Superior temporal gyrus (tissue), 1 donor: ENCODE measurements around the gene POLD1.
"Not testable (repeated sequence)": the region's sequence is repeated elsewhere in the genome, so short reads cannot be mapped to it uniquely, and the experiment has no call there.

Experiments used
- DNase-seq: peaks from one replicate; pipeline ENCODE4 v3.0.0-alpha.2; 2016; ENCODE audit errors: extremely low spot score

POLD1 gene

DNA sequence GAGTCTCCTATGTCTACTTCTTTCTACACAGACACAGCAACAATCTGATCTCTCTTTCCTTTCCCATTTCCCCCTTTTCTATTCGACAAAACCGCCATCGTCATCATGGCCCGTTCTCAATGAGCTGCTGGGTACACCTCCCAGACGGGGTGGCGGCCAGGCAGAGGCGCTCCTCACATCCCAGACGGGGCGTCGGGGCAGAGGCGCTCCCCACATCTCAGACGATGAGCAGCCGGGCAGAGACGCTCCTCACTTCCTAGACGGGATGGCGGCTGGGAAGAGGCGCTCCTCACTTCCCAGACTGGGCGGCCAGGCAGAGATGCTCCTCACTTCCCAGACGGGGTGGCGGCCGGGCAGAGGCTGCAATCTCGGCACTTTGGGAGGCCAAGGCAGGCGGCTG lies 6.8 kb downstream of the POLD1 start:
- DNase-seq: not testable (repeated sequence)

DNA sequence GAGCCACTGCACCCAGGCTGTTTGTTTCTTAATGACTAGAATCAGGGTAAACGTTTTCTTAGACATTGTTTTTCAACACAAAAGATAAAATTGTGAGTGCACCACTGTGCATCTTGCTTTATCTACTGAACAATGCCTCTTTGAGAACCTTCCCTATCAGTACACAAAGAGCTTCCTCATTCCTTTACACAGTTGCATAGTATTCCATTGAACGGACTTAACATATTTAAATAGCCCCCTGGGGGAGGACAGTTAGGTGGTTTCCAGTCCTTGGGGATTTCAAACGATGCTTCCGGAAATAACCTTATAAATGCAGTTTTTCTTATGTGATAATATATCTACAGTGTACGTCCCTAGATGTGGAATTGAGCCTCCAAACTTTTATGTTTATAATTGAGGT lies 8.6 kb downstream of the POLD1 start:
- no peak for DNase-seq

DNA sequence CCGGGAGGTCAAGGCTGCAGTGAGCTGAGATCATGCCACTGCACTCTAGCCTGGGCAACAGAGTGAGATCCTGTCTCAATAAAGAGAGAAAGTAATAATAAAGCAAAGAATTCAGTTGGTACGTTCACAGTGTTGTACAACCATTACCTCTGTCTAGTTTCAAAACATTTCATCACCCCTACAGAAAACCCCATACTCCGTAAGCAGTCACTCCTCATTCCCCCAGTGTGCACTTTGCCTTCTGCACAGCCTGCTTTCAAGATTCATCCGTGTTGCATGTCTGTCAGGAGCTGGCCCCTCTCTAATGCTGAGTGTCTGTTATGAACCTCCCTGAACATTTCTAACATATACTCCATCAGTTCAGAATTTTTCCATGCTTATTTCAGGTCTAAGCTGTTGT lies 9.4 kb downstream of the POLD1 start:
- no peak for DNase-seq

DNA sequence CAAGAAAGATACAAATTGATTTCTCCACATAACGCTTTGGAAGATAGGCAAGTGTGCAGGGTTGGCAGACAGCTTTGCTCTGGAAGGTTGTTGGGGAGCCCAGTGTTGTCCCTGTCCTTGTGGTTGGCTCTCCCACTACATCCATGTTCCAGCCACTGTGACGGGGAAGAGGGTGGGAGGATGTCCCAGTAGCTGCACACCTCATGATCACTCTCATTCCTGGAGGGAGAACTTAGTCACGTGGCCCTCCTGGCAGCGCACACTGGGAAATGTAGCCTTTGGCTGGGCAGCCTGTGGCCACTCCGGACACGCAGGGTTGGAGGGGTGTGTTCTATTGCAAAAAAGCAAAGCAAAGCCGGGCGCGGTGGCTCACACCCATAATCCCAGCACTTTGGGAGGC lies 9.9 kb downstream of the POLD1 start:
- no peak for DNase-seq

DNA sequence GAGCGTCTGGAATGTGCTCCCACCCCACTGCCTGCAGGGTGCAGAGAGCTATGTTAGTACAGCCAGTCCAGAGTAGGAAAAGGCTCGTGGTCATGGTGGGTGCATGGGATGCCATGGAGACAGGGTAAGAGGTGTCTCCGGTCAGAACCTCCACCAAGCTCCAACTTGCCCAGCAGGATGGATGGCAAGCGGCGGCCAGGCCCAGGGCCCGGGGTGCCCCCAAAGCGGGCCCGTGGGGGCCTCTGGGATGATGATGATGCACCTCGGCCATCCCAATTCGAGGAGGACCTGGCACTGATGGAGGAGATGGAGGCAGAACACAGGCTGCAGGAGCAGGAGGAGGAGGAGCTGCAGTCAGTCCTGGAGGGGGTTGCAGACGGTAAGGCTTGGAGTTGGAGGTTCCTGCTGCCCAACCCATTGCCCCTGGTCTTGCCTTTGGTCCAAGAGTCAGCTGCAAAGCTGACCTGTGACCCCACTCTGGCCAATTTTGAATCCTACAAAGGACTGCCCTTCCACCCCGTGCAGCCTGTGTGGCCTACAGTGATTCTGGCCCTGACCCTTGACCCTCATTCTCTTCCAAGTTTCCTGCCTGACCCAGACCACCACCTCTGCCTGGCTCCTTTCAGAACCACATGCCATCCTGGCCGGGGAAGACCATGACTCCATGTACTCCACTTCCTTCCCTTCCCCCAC lies 14.7 kb downstream of the POLD1 start:
- DNase-seq: no peak

DNA sequence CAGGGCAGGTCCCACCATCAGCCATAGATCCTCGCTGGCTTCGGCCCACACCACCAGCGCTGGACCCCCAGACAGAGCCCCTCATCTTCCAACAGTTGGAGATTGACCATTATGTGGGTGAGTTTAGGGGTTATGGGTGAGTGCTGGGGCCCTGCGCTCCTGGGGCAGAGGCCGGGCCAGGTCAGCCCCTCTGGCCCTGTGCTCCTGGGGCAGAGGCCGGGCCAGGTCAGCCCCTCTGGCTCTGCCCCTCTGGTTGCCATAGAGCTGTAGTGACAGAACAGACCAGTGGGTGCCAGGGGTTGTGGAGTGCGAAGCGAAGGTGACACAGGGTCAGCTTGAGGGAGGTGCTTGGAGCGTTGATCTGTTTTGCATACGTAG lies 15.2 kb downstream of the POLD1 start:
- no peak for DNase-seq

DNA sequence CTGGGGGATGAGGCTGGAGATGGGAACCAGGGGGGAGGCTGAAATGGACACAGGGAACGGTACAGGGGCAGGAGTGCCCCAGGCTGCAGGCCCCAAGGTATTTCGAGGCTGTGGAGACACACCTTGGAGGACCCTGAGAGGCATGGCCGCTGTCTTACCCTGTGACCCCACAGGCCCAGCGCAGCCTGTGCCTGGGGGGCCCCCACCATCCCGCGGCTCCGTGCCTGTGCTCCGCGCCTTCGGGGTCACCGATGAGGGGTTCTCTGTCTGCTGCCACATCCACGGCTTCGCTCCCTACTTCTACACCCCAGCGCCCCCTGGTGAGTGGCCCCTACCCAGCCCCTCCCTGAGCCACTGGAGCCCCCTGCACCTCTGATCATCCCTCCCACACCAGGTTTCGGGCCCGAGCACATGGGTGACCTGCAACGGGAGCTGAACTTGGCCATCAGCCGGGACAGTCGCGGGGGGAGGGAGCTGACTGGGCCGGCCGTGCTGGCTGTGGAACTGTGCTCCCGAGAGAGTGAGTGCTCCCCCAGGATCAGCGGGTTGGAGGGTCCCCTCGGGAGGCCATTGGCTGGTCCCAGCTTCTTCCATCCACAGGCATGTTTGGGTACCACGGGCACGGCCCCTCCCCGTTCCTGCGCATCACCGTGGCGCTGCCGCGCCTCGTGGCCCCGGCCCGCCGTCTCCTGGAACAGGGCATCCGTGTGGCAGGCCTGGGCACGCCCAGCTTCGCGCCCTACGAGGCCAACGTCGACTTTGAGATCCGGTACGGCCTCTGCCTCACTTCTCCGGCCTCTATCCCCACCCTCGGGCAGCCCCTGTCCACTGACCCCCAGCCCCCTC lies 17.7 kb downstream of the POLD1 start:
- no peak for DNase-seq

DNA sequence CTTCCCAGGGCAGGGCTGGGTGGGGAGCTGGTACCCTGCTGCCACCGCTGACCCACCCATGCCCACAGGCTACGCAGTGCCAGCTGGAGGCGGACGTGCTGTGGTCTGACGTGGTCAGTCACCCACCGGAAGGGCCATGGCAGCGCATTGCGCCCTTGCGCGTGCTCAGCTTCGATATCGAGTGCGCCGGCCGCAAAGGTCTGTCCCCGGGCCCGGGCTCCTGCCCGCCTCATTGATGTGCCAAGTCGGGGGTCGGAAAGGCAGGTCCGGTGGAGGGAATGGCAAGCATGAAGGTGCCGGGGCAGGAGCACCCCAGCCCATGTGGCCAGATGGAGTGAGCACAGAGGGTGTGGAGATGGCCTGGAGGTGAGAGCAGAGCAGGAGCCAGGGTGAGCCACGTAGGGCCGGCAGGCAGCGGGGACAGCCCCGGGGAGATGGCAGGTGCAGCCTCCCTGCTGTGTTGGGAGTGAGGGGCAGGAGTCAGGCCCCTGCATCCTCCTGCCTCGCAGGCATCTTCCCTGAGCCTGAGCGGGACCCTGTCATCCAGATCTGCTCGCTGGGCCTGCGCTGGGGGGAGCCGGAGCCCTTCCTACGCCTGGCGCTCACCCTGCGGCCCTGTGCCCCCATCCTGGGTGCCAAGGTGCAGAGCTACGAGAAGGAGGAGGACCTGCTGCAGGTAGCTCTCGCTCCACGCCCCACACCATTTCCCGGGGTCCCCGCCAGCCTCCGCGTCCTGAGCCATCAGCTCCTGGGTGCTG lies 18.6 kb downstream of the POLD1 start:
- no peak for DNase-seq

DNA sequence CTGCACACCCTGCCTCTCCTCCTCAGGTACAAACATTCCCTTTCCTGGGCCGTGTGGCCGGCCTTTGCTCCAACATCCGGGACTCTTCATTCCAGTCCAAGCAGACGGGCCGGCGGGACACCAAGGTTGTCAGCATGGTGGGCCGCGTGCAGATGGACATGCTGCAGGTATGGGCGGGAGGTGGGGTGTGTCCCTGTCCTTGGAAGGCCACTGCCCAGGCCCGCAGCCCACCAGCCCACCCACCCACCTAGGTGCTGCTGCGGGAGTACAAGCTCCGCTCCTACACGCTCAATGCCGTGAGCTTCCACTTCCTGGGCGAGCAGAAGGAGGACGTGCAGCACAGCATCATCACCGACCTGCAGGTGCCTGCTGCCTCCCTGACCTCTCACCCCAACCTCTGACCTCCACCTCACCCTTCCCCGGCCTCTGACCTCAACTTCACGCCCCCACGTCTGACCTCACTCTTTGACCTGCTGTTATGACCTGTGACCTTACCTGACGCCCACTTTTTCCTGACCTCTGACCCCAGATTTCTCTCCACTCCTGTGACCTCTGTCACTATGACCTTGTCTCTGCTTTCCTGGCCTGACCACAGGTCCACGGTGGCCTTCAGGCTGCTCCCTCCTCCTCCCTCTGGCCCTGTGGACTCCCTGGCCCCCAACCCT lies 22.1 kb downstream of the POLD1 start:
- DNase-seq: no peak

DNA sequence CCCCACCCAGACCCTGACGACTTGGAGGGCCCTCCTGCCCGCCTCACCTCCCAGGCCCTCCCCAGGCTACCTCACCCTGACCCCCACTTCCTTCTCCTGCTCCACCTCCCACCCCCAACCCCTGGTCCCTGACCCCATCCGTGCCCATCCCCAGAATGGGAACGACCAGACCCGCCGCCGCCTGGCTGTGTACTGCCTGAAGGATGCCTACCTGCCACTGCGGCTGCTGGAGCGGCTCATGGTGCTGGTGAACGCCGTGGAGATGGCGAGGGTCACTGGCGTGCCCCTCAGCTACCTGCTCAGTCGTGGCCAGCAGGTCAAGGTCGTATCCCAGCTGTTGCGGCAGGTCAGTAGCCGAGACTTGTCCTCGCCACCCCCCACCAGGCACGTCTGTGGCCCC lies 22.7 kb downstream of the POLD1 start:
- no peak for DNase-seq

DNA sequence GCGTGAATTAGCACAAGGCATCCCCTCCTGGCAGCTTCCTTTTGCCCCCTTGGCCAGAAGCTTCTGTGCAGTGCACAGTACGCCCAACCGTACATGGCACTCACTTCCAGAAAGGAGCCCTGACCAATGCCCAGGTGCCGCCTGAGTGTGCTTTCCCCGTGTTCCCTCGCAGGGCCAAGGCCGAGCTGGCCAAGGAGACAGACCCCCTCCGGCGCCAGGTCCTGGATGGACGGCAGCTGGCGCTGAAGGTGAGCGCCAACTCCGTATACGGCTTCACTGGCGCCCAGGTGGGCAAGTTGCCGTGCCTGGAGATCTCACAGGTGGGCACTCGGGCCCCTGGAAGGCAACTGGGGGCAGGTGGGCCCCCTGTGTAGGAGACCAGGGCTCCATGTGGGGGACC lies 25.2 kb downstream of the POLD1 start:
- DNase-seq: no peak

DNA sequence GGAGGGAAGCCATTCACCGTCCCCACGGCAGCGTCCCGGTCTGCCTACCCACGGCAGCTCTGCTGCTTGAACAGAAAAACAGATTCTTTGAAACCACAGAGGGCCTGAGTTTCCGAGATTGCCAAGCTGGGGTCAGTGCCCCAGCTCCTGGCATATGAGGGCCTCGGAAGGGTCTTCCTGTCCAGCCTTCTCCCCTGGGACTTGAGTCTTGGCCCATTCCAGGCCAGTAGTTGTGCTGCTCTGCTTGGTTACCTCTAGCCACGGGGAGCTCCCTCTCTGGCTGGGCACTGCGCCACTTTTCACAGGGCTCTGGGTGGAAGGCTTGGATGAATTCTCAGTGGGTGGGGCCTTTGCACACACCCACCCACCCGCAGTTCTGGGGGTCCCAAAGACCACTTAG lies 26.0 kb downstream of the POLD1 start:
- no peak for DNase-seq

DNA sequence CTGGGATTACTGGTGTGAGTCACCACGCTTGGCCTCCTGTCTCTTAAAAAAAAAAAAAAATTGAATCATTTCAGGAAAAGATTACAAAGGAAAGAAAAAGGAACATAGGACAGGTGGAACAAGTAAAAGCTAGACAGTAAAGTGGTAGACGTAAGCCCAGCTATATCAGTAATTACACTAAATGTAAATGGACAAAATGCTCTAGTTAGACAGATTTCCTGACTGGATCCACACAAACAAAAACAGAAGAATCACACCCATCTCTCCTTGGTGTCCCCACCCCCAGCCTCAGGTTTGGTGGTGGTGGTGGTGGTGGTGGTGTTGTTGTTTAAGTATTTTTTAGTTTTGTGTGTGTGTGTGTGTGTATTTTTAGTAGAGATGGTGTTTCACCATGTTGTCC lies 28.3 kb downstream of the POLD1 start:
- no peak for DNase-seq

DNA sequence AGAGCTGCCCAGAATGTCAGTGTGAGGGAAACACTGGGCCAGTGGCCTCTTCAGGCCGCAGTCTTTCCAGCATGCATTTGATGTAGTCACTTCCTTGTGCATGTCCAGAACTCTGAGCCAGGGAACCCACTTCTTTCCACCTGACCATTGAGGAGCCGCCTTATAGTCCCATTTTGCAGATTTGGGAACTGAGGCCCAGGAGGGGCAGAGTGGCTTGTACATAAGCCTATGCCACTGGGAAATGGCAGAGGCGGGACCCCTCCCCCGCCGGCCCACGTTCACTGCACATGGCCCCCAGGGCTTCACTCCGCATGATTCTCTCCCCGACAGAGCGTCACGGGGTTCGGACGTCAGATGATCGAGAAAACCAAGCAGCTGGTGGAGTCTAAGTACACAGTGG lies 28.9 kb downstream of the POLD1 start:
- no peak for DNase-seq

DNA sequence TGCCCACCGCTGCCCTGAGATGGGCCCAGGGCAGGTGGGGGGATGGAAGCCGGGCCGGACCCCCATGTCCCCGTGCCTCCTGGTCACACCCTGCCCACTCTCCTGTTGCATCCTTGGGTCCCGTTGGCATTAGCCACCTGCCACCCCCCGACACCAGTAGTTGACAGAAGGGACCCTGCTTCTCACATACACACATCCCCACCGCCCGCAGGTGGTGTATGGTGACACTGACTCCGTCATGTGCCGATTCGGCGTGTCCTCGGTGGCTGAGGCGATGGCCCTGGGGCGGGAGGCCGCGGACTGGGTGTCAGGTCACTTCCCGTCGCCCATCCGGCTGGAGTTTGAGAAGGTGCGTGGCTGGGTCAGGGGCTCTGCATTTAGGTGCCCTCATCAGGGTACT lies 29.4 kb downstream of the POLD1 start:
- DNase-seq: no peak

DNA sequence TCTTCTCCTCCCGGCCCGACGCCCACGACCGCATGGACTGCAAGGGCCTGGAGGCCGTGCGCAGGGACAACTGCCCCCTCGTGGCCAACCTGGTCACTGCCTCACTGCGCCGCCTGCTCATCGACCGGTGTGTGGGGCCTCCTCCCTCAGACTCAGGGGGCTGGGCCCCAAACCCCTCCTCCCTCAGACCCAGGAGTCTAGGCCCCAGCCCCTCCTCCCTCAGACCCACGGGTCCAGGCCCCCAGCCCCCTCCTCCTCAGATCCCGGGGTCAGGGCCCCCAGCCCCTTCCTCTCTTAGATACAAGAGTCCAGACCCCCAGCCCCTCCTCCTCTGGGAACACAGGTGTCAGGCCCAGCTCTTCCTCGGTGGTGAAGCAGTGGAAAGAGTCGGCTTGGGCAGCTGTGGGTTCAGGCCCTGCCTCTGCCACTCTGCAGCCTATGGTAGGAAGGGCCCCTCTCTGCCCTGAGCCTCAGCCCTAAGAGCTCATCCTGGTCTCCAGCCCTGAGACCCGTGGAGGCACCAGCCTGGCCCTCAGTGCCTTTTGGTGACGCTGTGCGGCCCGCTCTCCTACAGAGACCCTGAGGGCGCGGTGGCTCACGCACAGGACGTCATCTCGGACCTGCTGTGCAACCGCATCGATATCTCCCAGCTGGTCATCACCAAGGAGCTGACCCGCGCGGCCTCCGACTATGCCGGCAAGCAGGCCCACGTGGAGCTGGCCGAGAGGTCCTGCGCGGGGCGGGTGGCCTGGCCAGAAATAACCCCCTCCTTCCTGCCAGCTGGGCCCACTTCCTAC lies 30.9 kb downstream of the POLD1 start:
- DNase-seq: peak; percentile 48

DNA sequence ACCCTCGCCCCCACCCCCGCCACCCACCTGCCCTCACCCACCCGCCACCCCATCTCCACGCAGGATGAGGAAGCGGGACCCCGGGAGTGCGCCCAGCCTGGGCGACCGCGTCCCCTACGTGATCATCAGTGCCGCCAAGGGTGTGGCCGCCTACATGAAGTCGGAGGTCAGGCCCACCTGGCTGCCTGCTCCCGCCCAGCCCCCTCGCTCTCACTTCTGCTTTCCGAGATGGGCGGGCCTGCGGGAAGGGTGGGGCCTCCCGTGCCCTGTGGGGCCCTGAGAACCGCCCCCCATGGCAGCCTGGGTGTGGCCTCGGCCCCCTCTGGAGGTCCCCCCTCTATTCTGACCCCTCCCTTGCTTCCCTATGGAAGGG lies 31.5 kb downstream of the POLD1 start:
- DNase-seq: no peak

DNA sequence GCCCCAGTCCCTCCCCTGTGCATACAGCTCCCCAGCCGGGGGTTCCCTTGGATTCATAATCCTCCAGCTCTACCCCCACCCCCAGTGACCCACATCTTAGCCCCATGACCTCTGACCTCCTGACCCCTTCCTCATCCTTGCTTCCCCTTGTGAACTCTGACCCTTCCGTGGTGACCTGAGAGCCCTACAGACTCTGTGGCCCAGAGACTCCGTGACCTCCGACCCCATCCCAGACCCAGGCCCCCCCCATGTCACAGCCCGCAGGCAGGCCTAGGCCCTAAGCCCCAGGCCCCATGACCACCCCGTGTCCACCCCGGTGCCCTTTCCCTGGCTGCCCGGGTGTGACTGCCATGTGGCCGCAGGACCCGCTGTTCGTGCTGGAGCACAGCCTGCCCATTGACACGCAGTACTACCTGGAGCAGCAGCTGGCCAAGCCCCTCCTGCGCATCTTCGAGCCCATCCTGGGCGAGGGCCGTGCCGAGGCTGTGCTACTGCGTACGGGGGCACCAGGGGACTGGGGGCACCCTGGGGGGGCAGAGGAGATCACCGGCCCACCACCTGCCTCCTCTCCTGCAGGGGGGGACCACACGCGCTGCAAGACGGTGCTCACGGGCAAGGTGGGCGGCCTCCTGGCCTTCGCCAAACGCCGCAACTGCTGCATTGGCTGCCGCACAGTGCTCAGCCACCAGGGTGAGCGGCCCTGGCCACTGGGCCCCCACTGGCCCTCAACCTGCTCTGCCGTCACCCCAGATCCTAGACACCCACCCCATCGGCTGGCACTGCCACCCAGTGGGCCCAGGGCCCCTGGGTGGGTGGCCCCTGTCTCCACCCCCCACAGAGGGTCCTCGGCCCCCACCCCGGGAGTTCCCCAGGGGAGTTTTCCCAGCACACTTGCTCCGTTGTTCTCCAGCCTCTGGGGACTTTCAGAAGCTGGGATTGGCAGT lies 32.2 kb downstream of the POLD1 start:
- DNase-seq: no peak

DNA sequence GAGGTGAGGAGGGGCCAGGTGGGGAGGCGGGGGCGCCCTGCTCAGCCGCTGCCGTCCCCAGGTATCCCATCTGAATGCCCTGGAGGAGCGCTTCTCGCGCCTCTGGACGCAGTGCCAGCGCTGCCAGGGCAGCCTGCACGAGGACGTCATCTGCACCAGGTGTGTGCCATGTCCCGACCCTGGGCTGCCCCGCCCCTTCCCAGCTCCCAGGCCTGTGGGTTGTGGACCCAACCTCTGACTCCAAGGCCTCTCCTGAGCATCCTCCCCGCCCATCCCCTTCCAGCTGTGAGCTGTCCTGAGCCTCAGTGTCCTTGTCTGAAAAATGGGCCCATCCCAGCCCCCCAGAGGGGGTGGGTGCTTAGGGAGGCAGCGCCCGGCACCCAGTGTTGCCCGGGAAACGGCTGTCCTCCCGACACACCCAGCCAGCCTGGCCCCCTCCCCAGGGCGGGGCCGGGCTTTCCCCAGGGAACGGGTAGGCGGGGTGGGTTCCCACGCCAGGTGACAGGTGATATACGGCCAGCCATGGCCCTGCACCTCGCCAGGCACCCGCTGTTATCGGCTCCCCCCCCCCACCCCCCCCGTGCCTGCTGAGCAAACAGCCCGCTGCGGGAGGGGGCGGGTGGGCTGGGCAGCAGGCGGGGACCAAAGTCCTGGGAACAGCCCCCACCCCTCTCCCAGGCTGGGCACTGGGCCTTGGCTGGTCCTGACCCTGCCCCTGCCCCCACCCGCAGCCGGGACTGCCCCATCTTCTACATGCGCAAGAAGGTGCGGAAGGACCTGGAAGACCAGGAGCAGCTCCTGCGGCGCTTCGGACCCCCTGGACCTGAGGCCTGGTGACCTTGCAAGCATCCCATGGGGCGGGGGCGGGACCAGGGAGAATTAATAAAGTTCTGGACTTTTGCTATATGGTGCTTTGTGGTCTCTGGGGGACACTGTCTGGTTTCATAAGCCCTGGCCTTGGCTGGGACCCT lies 33.2 kb downstream of the POLD1 start:
- DNase-seq: no peak
